Keratinocyte (primary cell): ENCODE measurements around the gene SKAP1. TPM values are rescaled to one million over a fixed set of nuclear protein-coding genes. Genes with fewer than 3 reads are reported as not detected.

Experiments used
- DNase-seq: peaks from one replicate; pipeline ENCODE4 v3.0.0-alpha.2; 2011; ENCODE audit warnings: low read depth, missing footprints, low spot score
- FAIRE-seq: peaks from 2 replicates; lab custom pipeline; 2011; peaks lifted over from hg19 to GRCh38; lab: Jason Lieb, UNC
- H2AFZ ChIP-seq: 2 replicates; pipeline ENCODE4 v1.6.0; 2012; ENCODE audit warnings: low read length, control low read depth, inconsistent platforms; ENCODE audit not compliant: control insufficient read depth
- H3K27ac ChIP-seq: 2 replicates; pipeline ENCODE4 v1.5.1; 2011; ENCODE audit warnings: low read length; ENCODE audit not compliant: control insufficient read depth, insufficient read depth
- H3K27me3 ChIP-seq: 3 replicates; pipeline ENCODE4 v1.6.0; 2011; ENCODE audit warnings: low read length; ENCODE audit not compliant: control insufficient read depth, insufficient read depth; ENCODE audit errors: extremely low read depth
- H3K36me3 ChIP-seq, 2 experiments: 2 replicates in 1 of 2; 3 replicates in 1 of 2; pipeline ENCODE4 v1.5.1; 2011; ENCODE audit warnings: low read length in 2 of 2, mild to moderate bottlenecking in 1 of 2; ENCODE audit not compliant: control insufficient read depth in 2 of 2, insufficient read depth in 2 of 2; ENCODE audit errors: extremely low read depth in 1 of 2
- H3K4me1 ChIP-seq: 3 replicates; pipeline ENCODE4 v1.5.1; 2011; ENCODE audit warnings: low read length; ENCODE audit not compliant: control insufficient read depth, insufficient read depth; ENCODE audit errors: extremely low read depth
- H3K4me2 ChIP-seq: 3 replicates; pipeline ENCODE4 v1.6.0; 2011; ENCODE audit warnings: low read depth, low read length; ENCODE audit not compliant: control insufficient read depth, insufficient read depth; ENCODE audit errors: extremely low read depth
- H3K4me3 ChIP-seq, 3 experiments: fragments of 200-600 bp in 1 of 3; sonication (generic) in 1 of 3; 2 replicates in 2 of 3; 3 replicates in 1 of 3; pipeline ENCODE4 v1.5.1; 2011 to 2016; ENCODE audit warnings: low read length in 3 of 3, mild to moderate bottlenecking in 3 of 3, control low read depth in 2 of 3, inconsistent platforms in 1 of 3, low read depth in 1 of 3, mixed read lengths in 1 of 3, mixed run types in 1 of 3, moderate library complexity in 1 of 3; ENCODE audit not compliant: control insufficient read depth in 2 of 3, insufficient read depth in 2 of 3; ENCODE audit errors: extremely low read depth in 1 of 3
- H3K79me2 ChIP-seq: 2 replicates; pipeline ENCODE4 v1.6.0; 2012; ENCODE audit warnings: low read length; ENCODE audit not compliant: control insufficient read depth, insufficient read depth
- H3K9ac ChIP-seq: 3 replicates; pipeline ENCODE4 v1.6.0; 2011; ENCODE audit warnings: low read length; ENCODE audit not compliant: control insufficient read depth, insufficient read depth; ENCODE audit errors: extremely low read depth
- H3K9me1 ChIP-seq: 3 replicates; pipeline ENCODE4 v1.6.0; 2011; ENCODE audit warnings: low read length; ENCODE audit not compliant: control insufficient read depth, insufficient read depth; ENCODE audit errors: extremely low read depth
- H3K9me3 ChIP-seq: 2 replicates; pipeline ENCODE4 v1.5.1; 2012; ENCODE audit warnings: low read depth, low read length; ENCODE audit not compliant: control insufficient read depth
- H4K20me1 ChIP-seq: 3 replicates; pipeline ENCODE4 v1.6.0; 2011; ENCODE audit warnings: low read length; ENCODE audit not compliant: control insufficient read depth, insufficient read depth; ENCODE audit errors: extremely low read depth
- CTCF ChIP-seq, 3 experiments: IDR thresholded peaks in 1 of 3; conservative IDR thresholded peaks in 1 of 3; optimal IDR thresholded peaks in 1 of 3; 2 replicates in 2 of 3; 3 replicates in 1 of 3; pipeline versions ENCODE3 to v1.5.1; 2011; ENCODE audit warnings: low read length in 3 of 3, mild to moderate bottlenecking in 3 of 3, moderate library complexity in 2 of 3, control low read depth in 1 of 3, inconsistent platforms in 1 of 3; ENCODE audit not compliant: insufficient read depth in 2 of 3; ENCODE audit errors: extremely low read depth in 1 of 3
- EZH2 ChIP-seq: IDR thresholded peaks from one replicate; pipeline ENCODE4 v1.6.1; 2012; ENCODE audit warnings: inconsistent platforms, mild to moderate bottlenecking, low read length, moderate library complexity
- dilution Hi-C: fragments of 300-500 bp; cut with MboI; formaldehyde crosslinking; loops from one replicate; pipeline ENCODE4 v1.7.0; 2020; ENCODE audit warnings: low sequenced_read_pairs; ENCODE audit not compliant: extremely low pct_ligation_motif_present
- polyA plus RNA-seq, 5 experiments: library from polyadenylated mRNA; depleted of rRNA in 3 of 5; stranded (reverse) in 3 of 5; stranded (forward) in 1 of 5; unstranded in 1 of 5; fragments of >200 nt; gene quantifications; 1 replicate in 1 of 5; 2 replicates in 3 of 5; 3 replicates in 1 of 5; pipeline versions ENCODE4 v1.2.1 to v1.2.3, GENCODE V29; 2011 to 2012; ENCODE audit warnings: missing spikeins in 2 of 5, low read depth in 1 of 5, low replicate concordance in 1 of 5

SKAP1 gene
- polyA plus RNA-seq, 1 donor (not counting 4 experiments of a cell fraction or from before 2014, with no cell fraction given), result not detected

- no peak overlapping the region for H3K9ac ChIP-seq
- dilution Hi-C loops, result no loop called here
- no peak overlapping the region for H3K4me3 ChIP-seq
- no peaks in the 10 kb centered on the region for H3K9me3 ChIP-seq
- H2AFZ ChIP-seq, result no peak overlapping the region
- no peaks in the 10 kb centered on the region for H3K36me3 ChIP-seq
- no peak for TF ChIP-seq EZH2
- no peak for TF ChIP-seq CTCF (optimal IDR thresholded peaks at IDR 0.05 in 1 of 3, IDR thresholded peaks at IDR 0.05 in 1 of 3, conservative IDR thresholded peaks at IDR 0.05 in 1 of 3; ENCODE audit: extremely low read depth in 1 of 3, insufficient read depth in 2 of 3, low read length in 3 of 3)
- FAIRE-seq, result no peak
- H4K20me1 ChIP-seq, result no peaks in the 10 kb centered on the region
- H3K4me2 ChIP-seq, result no peak overlapping the region
- H3K79me2 ChIP-seq, result no peaks in the 10 kb centered on the region
- DNase-seq, result no peak
- H3K9me1 ChIP-seq, result no peaks in the 10 kb centered on the region
- no peak overlapping the region for H3K27ac ChIP-seq
- no peaks in the 10 kb centered on the region for H3K4me1 ChIP-seq
- H3K27me3 ChIP-seq, result no peaks in the 10 kb centered on the region
Observed at GRCh38 chr17:48255759-48256158, 174.3 kb downstream of the SKAP1 start.

DNA sequence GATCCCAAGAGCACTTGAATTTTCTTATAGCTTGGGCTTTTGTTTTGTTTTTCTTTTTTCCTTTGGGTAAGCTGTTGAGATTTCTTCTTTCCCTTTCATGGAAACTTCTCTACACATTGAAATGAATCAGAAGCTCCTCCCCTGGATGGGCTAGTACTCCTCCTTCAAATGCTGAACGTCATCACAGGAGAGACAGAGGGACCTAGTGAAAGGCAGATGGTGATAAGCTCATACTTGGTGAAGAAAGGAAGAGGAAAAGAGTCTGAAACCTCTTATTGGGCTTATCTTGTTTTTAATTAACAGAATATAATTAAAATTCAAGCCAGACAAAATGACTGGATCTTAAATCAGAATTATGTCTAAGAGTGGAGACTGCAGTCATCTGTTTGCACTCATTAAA, 175.1 kb downstream of the SKAP1 start:
- dilution Hi-C loops, result no loop called here
- H2AFZ ChIP-seq, result no peak overlapping the region

More for the DNA sequence above, 175.1 kb downstream of the SKAP1 start:
- H3K9ac ChIP-seq, result no peak overlapping the region
- no peak overlapping the region for H3K4me3 ChIP-seq
- H3K36me3 ChIP-seq, result no peaks in the 10 kb centered on the region
- no peaks in the 10 kb centered on the region for H3K79me2 ChIP-seq
- H3K27me3 ChIP-seq, result no peaks in the 10 kb centered on the region
- TF ChIP-seq CTCF (optimal IDR thresholded peaks at IDR 0.05 in 1 of 3, IDR thresholded peaks at IDR 0.05 in 1 of 3, conservative IDR thresholded peaks at IDR 0.05 in 1 of 3; ENCODE audit: extremely low read depth in 1 of 3, insufficient read depth in 2 of 3, low read length in 3 of 3) (no peak), EZH2 (no peak)
- FAIRE-seq (peak; percentile 23), DNase-seq (no peak)
- H4K20me1 ChIP-seq, result no peaks in the 10 kb centered on the region
- H3K9me3 ChIP-seq, result no peaks in the 10 kb centered on the region
- H3K27ac ChIP-seq, result no peak overlapping the region
- no peaks in the 10 kb centered on the region for H3K4me1 ChIP-seq
- H3K4me2 ChIP-seq, result no peak overlapping the region
- no peaks in the 10 kb centered on the region for H3K9me1 ChIP-seq
